Stimulated activated naive CD4-positive, alpha-beta T cell treated with Interleukin-2 at 50 U/mL for 16 hours (primary cell): ENCODE data around the gene DALRD3.
A peak's percentile ranks its signal among the peaks of the same experiment; 100 is the strongest.

ENCODE experiments used
- DNase-seq: peaks from one replicate; lab custom pipeline; 2025; lab: John Stamatoyannopoulos, UW

The DALRD3 gene

GRCh38 chr3:49017971-49018706 lies at the start of gene DALRD3:
TSS of gene DALRD3 (minus strand) at chr3:49018580. CDS start at chr3:49018564, 16 bp downstream.
- peak; percentile 51 for DNase-seq

- DNase-seq = no peak
These were observed 39.6 kb upstream of the DALRD3 start for GRCh38 chr3:49058011-49058410.

- DNase-seq = no peak
These were observed 38.9 kb upstream of the DALRD3 start for GRCh38 chr3:49057268-49057667.

- DNase-seq = no peak
These were observed 36.0 kb upstream of the DALRD3 start for GRCh38 chr3:49054344-49054862.

GRCh38 chr3:49053543-49053942 lies 35.2 kb upstream of the DALRD3 start:
- no peak for DNase-seq

- DNase-seq = no peak
These were observed 16.9 kb upstream of the DALRD3 start for GRCh38 chr3:49035281-49035680.

- no peak for DNase-seq
These were observed 16.3 kb upstream of the DALRD3 start for GRCh38 chr3:49034650-49035049.

GRCh38 chr3:49032646-49033304 lies 14.4 kb upstream of the DALRD3 start:
- no peak for DNase-seq

- DNase-seq = no peak
These were observed 11.9 kb upstream of the DALRD3 start for GRCh38 chr3:49030321-49030720.

GRCh38 chr3:49029563-49029884 lies 11.1 kb upstream of the DALRD3 start:
- DNase-seq = no peak

GRCh38 chr3:49028673-49029562 lies 10.5 kb upstream of the DALRD3 start, which contains the start of gene IMPDH2:
TSS of gene IMPDH2 (minus strand) at chr3:49029398. CDS start at chr3:49029350, 48 bp downstream.
- DNase-seq = peak; percentile 90

- no peak for DNase-seq
These were observed 9.9 kb upstream of the DALRD3 start for GRCh38 chr3:49028298-49028672.

GRCh38 chr3:49027634-49028033 lies 9.3 kb upstream of the DALRD3 start:
- DNase-seq = no peak

- DNase-seq = no peak
These were observed 8.2 kb upstream of the DALRD3 start for GRCh38 chr3:49026536-49026935.

GRCh38 chr3:49025793-49026520 lies 7.6 kb upstream of the DALRD3 start:
- no peak for DNase-seq

- no peak for DNase-seq
These were observed 6.8 kb upstream of the DALRD3 start for GRCh38 chr3:49025005-49025792.

GRCh38 chr3:49024449-49024848 lies 6.1 kb upstream of the DALRD3 start:
- DNase-seq = no peak

- DNase-seq = no peak
These were observed 5.4 kb upstream of the DALRD3 start for GRCh38 chr3:49023775-49024174.

- DNase-seq = no peak
These were observed 4.3 kb upstream of the DALRD3 start for GRCh38 chr3:49022688-49023171.

GRCh38 chr3:49021813-49022687 lies 3.7 kb upstream of the DALRD3 start, which contains the start of gene NDUFAF3:
TSS of gene NDUFAF3 (plus strand) at chr3:49022121. CDS start at chr3:49022145, 24 bp downstream.
- DNase-seq = peak; percentile 91
